OCI-LY7 (cell line): ENCODE measurements around the gene SLC27A1.

Experiments used
- CTCF ChIP-seq: fragments of 200-600 bp; sonication (generic); conservative IDR thresholded peaks from 2 replicates; pipeline ENCODE4 v1.5.1; 2014; ENCODE audit warnings: mild to moderate bottlenecking, antibody characterized with exemption, low read length, moderate library complexity, mixed read lengths
- EZH2phosphoT487 ChIP-seq: fragments of 200-600 bp; sonication (generic); IDR thresholded peaks from 2 replicates; pipeline ENCODE4 v1.6.1; 2018; ENCODE audit warnings: low read depth, borderline replicate concordance, mild to moderate bottlenecking, mixed run types, antibody characterized with exemption, low read length, moderate library complexity, mixed read lengths

- TF ChIP-seq CTCF (no peak), EZH2phosphoT487 (no peak)
Observed at GRCh38 chr19:17468302-17469091, 1.8 kb upstream of the SLC27A1 start.
